Fibroblast of pulmonary artery (primary cell): ENCODE measurements around the gene GAD1.

ENCODE experiments used
- DNase-seq: peaks from one replicate; pipeline ENCODE4 v3.0.0-alpha.2; 2010; ENCODE audit warnings: low read depth
- H3K4me3 ChIP-seq: replicated peaks from 2 replicates; pipeline ENCODE4 v1.5.1; 2011; ENCODE audit warnings: low read depth, mild to moderate bottlenecking, control low read depth, low read length, moderate library complexity
- TF ChIP-seq, protein P1 (sequence below): IDR thresholded peaks from 2 replicates; pipeline ENCODE4 v1.5.1; 2011; ENCODE audit warnings: mild to moderate bottlenecking, control low read depth, low read length, inconsistent platforms; ENCODE audit errors: missing control alignments

The GAD1 gene

GRCh38 chr2:170822290-170823087 lies 5.8 kb downstream of the GAD1 start:
- H3K4me3 ChIP-seq, result no peak overlapping the region

GRCh38 chr2:170823088-170823897 lies 6.6 kb downstream of the GAD1 start:
- no peak overlapping the region for H3K4me3 ChIP-seq
- DNase-seq, result no peak
- TF ChIP-seq, protein P1, sequence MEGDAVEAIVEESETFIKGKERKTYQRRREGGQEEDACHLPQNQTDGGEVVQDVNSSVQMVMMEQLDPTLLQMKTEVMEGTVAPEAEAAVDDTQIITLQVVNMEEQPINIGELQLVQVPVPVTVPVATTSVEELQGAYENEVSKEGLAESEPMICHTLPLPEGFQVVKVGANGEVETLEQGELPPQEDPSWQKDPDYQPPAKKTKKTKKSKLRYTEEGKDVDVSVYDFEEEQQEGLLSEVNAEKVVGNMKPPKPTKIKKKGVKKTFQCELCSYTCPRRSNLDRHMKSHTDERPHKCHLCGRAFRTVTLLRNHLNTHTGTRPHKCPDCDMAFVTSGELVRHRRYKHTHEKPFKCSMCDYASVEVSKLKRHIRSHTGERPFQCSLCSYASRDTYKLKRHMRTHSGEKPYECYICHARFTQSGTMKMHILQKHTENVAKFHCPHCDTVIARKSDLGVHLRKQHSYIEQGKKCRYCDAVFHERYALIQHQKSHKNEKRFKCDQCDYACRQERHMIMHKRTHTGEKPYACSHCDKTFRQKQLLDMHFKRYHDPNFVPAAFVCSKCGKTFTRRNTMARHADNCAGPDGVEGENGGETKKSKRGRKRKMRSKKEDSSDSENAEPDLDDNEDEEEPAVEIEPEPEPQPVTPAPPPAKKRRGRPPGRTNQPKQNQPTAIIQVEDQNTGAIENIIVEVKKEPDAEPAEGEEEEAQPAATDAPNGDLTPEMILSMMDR, result no peak

More at GRCh38 chr2:170822290-170823087, 5.8 kb downstream of the GAD1 start:
- DNase-seq, result no peak
- TF ChIP-seq, protein P1, result no peak

- no peak overlapping the region for H3K4me3 ChIP-seq
- no peak for DNase-seq
- TF ChIP-seq, protein P1, result no peak
Measured at GRCh38 chr2:170823898-170824215, 7.2 kb downstream of the GAD1 start.

DNA sequence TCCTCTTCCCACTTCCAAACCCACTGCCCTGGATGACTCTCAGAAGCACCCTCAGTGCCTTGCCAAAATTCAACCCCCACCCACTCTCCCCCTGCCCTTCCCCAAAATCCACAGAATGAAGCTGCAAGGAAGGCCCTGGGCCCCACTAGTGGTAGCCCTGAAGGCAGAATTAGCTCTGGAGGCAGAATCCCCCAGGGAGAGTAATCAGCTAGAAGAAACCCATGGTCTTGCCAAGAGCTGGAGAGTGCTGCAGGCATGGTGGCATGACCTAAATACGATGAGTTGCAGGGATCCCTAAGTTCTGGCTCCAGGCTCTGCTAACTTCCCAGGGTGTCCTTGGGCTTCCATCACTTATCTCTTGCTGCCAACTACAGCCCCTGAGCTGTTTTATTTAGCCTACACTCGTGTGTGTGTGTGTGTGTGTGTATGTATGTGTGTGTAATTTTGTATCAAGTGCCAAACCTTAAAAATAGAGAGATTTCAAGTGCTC lies 7.9 kb downstream of the GAD1 start:
- H3K4me3 ChIP-seq, result no peak overlapping the region
- DNase-seq, result no peak
- TF ChIP-seq, protein P1, result no peak

- DNase-seq, result no peak
- no peak overlapping the region for H3K4me3 ChIP-seq
- TF ChIP-seq, protein P1, result no peak
Measured at GRCh38 chr2:170827841-170828532, 11.3 kb downstream of the GAD1 start.

DNA sequence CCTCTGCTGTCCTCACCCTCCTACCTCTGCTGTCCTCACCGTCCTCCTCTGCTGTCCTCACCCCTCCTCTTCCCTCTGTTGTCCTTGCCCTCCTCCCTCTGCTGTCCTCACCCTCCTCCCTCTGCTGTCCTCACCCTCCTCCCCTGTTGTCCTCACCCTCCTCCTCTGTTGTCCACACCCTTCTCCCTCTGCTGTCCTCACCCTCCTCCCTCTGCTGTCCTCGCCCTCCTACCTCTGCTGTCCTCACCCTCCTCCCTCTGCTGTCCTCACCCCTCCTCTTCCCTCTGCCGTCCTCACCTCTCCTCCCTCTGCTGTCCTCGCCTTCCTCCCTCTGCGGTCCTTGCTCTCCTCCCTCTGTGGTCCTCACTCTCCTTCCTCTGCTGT lies 11.8 kb downstream of the GAD1 start:
- DNase-seq, result no peak
- H3K4me3 ChIP-seq, result no peak overlapping the region
- TF ChIP-seq, protein P1, result no peak
